Placental epithelial cell (primary cell): Measurements from ENCODE around the gene TAPBP. TPM values are rescaled to one million over a fixed set of nuclear protein-coding genes. Genes with fewer than 3 reads are reported as not detected.

Source experiments
- total RNA-seq: library from RNA; depleted of rRNA; stranded (reverse); fragments of >200 nt; gene quantifications from 2 replicates; pipeline ENCODE4 v1.2.3, GENCODE V29; 2012

The TAPBP gene
- 152 and 157 TPM in 2 replicates for total RNA-seq

DNA sequence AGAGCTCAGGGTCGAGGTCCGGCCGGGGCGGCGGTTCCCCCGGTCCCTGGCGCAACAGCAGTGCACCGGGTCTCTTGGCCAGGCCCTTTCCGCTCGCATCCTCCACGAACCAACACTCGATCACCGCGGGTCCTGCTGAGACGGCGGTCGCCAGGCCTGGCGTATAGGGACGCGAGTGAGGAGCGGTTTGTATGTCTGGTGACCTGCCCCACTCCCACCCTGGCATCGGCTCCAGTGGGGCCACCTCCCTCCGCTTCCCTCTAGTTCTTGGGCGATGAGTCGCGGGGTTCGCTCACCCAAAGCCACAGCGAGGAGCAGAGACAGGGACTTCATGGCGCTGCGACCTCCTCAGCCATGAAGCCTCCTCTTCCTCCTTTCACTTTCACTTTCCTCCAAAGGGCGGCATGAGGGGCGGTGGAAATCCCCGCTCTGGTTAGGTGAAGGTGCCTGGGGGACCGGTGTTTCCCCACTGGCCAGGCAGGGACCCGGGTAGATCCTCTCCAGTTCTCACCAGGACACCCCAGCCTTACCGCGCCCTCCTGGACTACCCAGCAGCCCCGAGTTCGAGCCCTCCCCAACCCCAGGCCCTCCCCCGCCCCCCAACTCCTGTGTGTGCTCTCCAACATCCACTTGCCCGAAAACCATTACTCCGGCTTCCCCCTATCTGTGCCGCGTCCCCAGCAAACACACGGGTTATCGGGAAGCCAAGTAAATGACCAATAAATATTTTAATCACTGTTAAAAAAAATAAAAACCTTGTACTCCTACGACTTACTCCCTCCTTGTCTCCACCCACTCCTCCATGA is at the start of gene TAPBP:
Gene TAPBP (minus strand): TSS at position 370 of the 806 bp plus-strand sequence. CDS start 37 bp downstream, at position 333.

DNA sequence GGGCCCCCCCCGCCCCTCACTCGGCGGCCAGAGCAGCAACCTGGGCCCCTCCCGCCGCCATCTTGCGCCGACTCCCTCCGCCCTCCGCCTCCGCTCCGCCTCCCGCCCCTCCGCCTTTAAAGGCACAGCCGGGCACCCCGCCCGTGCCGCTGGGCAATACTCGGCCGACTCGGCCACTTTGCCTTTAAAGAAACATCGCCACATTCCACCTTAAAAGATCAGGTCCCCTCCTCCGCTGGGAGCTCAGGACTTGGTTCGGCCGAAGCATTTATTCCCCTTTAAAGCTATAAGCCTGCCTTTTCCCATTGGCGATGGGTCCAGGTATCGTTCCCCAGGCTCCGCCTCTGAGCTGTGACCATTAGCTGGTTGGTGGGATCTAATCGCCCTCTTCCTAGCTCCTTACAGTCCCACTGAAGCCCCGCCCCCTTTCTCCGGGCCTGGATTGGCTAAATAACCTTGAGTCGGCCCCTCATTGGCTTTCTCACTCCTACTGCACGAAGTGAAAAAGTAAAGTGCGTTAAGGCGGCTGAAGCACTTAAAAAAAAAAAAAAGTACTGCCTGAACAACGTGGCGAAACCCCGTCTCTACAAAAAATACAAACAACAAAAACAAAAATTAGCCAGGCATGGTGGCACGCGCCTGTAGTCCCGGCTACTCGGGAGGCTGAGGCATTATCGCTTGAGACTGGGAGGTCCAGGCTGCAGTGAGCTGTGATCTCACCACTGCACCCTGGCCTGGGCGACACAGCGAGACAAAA is 4.0 kb upstream of the TAPBP start, which contains the start of gene ZBTB22:
Gene ZBTB22 (minus strand): TSS at position 76 of the 757 bp plus-strand sequence. CDS start 828 bp downstream, outside the sequence.

DNA sequence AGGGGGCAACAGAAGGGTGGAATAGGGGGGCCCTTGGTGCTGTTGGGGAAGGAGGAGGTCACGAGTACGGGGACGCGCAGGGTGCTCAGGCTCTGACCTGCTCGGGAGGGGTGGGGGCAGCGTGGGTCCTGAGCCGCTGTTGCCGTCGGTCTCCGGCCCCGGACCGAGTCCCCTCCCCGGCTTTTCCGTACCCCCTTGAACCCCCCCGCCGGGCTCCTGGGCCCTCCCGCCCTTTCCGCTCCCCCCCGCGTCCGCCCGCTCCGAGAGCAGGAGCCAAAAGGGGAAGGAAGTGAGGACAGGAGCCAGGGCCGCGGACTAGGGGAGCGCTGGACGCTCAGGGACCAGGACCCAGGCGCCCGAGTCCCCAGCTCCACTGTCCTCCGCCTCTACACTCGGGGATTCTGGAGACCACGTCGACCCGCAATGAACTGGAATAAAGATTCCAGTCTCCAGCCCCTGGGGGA is 15.1 kb downstream of the TAPBP start, which contains the start of gene RGL2:
Gene RGL2 (minus strand): TSS at position 170 of the 464 bp plus-strand sequence. CDS start 332 bp downstream, outside the sequence.

DNA sequence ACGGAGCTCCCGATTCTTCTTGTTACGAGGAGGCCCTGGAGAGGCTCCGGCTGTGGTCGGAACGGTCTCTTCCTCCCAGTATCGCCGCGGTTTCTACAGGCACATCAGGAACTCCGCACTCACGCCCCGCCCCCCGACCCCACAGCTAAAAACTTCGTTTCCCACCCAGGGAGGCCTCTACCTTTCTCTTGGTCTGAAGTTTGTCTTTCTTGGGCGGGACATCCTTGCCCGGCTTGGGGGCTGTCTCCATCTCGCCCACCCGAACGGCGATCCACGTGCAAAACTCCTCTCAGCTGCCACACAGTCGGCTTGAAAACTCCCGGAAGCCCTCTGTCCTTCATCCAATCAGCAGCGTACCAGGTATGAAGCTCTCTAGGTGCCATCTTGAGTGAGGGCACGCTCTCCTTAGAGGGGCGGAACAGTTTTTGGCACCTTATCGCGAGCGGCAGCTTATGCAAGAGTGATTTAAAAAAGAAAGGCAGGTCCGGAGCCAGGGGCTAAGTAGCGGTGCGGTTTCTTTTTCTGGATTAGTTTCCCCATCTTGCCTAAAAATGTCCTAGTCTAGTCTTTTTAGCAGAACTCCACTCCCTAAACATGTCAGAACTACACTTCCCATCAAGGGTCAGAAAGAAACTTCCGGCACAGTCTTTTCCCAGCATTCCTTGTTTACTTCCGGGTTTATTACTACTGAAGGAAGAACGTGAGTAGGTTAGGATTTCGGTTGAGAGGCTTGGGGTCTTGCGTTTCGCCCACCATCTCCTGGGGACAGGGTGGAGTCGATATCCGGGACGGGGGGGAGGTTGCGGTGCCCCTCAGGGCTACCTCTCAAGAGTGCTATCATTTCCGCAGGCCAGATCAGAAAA is 24.7 kb downstream of the TAPBP start, which contains the start of the genes PFDN6 and WDR46:
Gene PFDN6 (plus strand): TSS at position 681 of the 863 bp plus-strand sequence. CDS start 256 bp downstream, outside the sequence.
Gene WDR46 (minus strand): TSS at position 319 of the 863 bp plus-strand sequence. CDS start 69 bp downstream, at position 250.

DNA sequence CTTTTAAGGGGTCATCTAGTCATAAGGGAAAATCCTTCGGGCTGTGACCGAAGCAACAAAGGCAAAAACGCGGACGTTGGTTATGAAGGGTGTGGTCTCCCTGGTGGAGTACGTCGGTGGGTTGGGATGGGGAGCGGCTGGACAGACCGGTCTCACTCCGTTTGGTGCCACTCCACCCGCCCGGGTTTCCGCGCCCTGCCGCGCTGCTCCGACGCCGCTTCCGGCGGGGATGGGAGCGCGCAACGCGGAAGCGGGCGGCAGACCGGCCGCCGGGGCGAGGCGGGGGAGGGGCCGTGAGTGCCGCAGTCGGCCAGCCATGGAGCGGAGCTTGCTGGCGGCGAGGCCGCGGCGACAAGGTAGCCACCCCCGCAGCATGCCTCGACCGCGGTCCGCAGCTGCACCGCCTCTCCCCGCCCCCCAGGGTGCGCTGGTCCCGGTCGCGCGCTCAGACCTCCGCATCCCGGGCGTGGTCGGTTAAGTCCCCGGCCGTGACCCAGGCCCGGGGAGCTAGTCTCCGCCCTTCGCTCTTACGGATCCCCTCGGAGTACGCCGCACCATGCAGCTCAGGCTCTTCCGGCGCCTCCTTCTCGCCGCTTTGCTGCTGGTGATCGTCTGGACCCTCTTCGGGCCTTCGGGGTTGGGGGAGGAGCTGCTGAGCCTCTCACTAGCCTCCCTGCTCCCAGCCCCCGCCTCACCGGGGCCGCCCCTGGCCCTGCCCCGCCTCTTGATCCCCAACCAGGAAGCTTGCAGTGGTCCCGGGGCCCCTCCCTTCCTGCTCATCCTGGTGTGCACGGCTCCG is 36.8 kb downstream of the TAPBP start, which contains the start of gene B3GALT4:
Gene B3GALT4 (plus strand): TSS at position 260 of the 799 bp plus-strand sequence. CDS start 297 bp downstream, at position 557.

DNA sequence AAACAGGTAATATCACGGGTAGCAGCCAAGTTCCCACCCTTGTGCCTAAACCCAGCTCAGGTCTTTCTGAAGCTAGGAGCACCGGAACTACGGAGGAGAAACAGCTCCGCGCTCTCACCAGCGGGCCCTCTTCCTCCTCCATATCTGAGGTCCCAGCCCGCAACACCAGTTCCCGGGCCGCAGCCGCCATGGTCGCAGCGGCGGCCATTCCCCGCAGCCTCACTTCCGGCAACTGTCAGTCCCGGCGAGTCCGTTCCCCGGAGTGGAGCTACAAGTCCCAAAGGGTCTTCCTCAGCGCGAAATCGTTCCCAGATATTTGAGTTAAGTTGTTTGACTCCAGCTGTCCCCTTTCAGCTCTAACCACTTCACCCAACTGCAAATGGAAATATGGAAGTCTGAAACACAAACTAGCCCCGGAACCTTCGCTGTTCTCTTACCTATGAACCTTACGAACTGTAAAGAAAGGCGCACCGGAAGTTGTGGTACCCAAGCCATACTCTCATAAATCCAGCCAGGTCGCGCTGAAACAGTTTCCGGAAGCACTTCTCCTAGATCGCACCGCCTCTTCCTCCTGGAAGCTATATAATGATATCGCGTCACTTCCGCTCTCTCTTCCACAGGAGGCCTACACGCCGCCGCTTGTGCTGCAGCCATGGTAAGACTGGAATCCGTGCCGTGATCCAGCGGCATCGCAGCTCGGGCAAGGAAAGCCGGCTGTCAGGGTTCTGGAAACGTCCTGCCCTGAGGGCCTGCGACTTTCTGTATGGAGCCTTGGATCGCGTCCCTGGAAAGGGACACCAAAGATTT is 42.2 kb downstream of the TAPBP start, which contains the start of the genes RPS18 and VPS52:
Gene RPS18 (plus strand): TSS at position 608 of the 807 bp plus-strand sequence. CDS start 45 bp downstream, at position 653.
Gene VPS52 (minus strand): TSS at position 409 of the 807 bp plus-strand sequence. CDS start 201 bp downstream, at position 208.

Other genes with a start within 250 kb of the TAPBP start
- gene HLA-DPA1, start 240.4 kb downstream of the TAPBP start, total RNA-seq: 9.0 and 14.9 TPM in 2 replicates
- gene HLA-DPB1, start 238.1 kb downstream of the TAPBP start, total RNA-seq: 46.8 and 57.7 TPM in 2 replicates
- 0.22 and 0.39 TPM in 2 replicates for gene COL11A2, start 121.6 kb downstream of the TAPBP start, total RNA-seq
- 30.6 and 32.2 TPM in 2 replicates for gene RXRB, start 113.4 kb downstream of the TAPBP start, total RNA-seq
- 131 and 148 TPM in 2 replicates for gene SLC39A7, start 113.2 kb downstream of the TAPBP start, total RNA-seq
- gene HSD17B8, start 109.4 kb downstream of the TAPBP start, total RNA-seq: 5.9 and 8.0 TPM in 2 replicates
- gene RING1, start 105.6 kb downstream of the TAPBP start, total RNA-seq: 26.2 and 44.4 TPM in 2 replicates
- 45.5 and 62.4 TPM in 2 replicates for gene VPS52, start 42.2 kb downstream of the TAPBP start, total RNA-seq
- 1,662 and 2,917 TPM in 2 replicates for gene RPS18, start 42.0 kb downstream of the TAPBP start, total RNA-seq
- 29.3 and 38.5 TPM in 2 replicates for gene B3GALT4, start 37.0 kb downstream of the TAPBP start, total RNA-seq
- 61.6 and 62.8 TPM in 2 replicates for gene WDR46, start 24.8 kb downstream of the TAPBP start, total RNA-seq
- gene PFDN6, start 24.5 kb downstream of the TAPBP start, total RNA-seq: 16.5 and 29.7 TPM in 2 replicates
- 86.5 and 107 TPM in 2 replicates for gene RGL2, start 15.1 kb downstream of the TAPBP start, total RNA-seq
- gene ZBTB22, start 3.7 kb upstream of the TAPBP start, total RNA-seq: 26.8 and 29.8 TPM in 2 replicates
- 29.4 and 31.0 TPM in 2 replicates for gene DAXX, start 8.9 kb upstream of the TAPBP start, total RNA-seq
- 7.5 and 11.0 TPM in 2 replicates for gene KIFC1, start 77.7 kb upstream of the TAPBP start, total RNA-seq
- gene PHF1, start 96.9 kb upstream of the TAPBP start, total RNA-seq: 19.6 and 23.6 TPM in 2 replicates
- gene CUTA, start 104.0 kb upstream of the TAPBP start, total RNA-seq: 111 and 204 TPM in 2 replicates
- gene SYNGAP1, start 106.0 kb upstream of the TAPBP start, total RNA-seq: 6.8 and 14.9 TPM in 2 replicates
- gene ZBTB9, start 140.5 kb upstream of the TAPBP start, total RNA-seq: 4.9 and 7.9 TPM in 2 replicates